HepG2 (cell line): Measurements from ENCODE around the gene LGALS3. TPM values are rescaled to one million over a fixed set of nuclear protein-coding genes. Genes with fewer than 3 reads are reported as not detected.

Experiments
- ATAC-seq: fragments of 200-7000 bp; cut with Tn5 transposase; 3 replicates; pipeline ENCODE4 v1.9.1; 2020; ENCODE audit warnings: mild to moderate bottlenecking, moderate library complexity
- BruUV-seq: library from RNA; stranded (reverse); fragments of 400-500 nt; replicated peaks from 2 replicates; lab custom pipeline; 2021; lab: Mats Ljungman, UMichigan
- CTCF ChIA-PET: fragments of 300-600 bp; formaldehyde crosslinking; extraction: SDS; loops from one replicate; lab custom pipeline; 2021; ENCODE audit warnings: low total read pairs, inconsistent platforms, low intra/inter-chr PET ratio; lab: Yijun Ruan, JAX
- POLR2A ChIA-PET: fragments of 350-600 bp; sonication (Branson Sonifier 250); formaldehyde crosslinking; loops from one replicate; lab custom pipeline; 2020; ENCODE audit warnings: antibody characterized with exemption, inconsistent platforms; lab: Yijun Ruan, JAX
- DNase-seq: peaks from one replicate; pipeline ENCODE4 v3.0.0-alpha.2; 2015; ENCODE audit warnings: low spot score
- FAIRE-seq: peaks from 3 replicates; lab custom pipeline; 2011; peaks lifted over from hg19 to GRCh38; lab: Jason Lieb, UNC
- H2AFZ ChIP-seq: one replicate; pipeline ENCODE4 v1.6.1; 2011; ENCODE audit warnings: low read length, inconsistent platforms
- H3K27ac ChIP-seq: fragments of 300-600 bp; 3 replicates; pipeline ENCODE4 v1.8.0; 2011; ENCODE audit warnings: mixed run types, mild to moderate bottlenecking, mixed read lengths, low read length, inconsistent platforms; ENCODE audit not compliant: insufficient read depth; ENCODE audit errors: extremely low read length
- H3K27me3 ChIP-seq, 2 experiments: fragments of 200-600 bp in 1 of 2; 2 replicates in 1 of 2; 3 replicates in 1 of 2; pipeline versions ENCODE4 v1.6.0 to v1.8.0; 2011; ENCODE audit warnings: low read length in 2 of 2, mild to moderate bottlenecking in 2 of 2, moderate library complexity in 2 of 2, inconsistent platforms in 1 of 2; ENCODE audit not compliant: insufficient read depth in 2 of 2, control insufficient read depth in 1 of 2
- H3K36me3 ChIP-seq, 2 experiments: fragments of 200-600 bp in 1 of 2; replicated peaks in 1 of 2; 2 replicates in 1 of 2; 3 replicates in 1 of 2; pipeline versions ENCODE4 v1.5.1 to v1.8.0; 2011; ENCODE audit warnings: low read length in 2 of 2, inconsistent platforms in 1 of 2; ENCODE audit not compliant: insufficient read depth in 2 of 2, control insufficient read depth in 1 of 2
- H3K4me1 ChIP-seq: 2 replicates; pipeline ENCODE4 v1.5.1; 2012; ENCODE audit warnings: low read length, inconsistent platforms; ENCODE audit not compliant: insufficient read depth
- H3K4me2 ChIP-seq: 2 replicates; pipeline ENCODE4 v1.6.0; 2011; ENCODE audit warnings: low read depth, low read length, inconsistent platforms
- H3K4me3 ChIP-seq, 3 experiments: fragments of 200-600 bp in 1 of 3; sonication (generic), shearing (Covaris generic) in 1 of 3; replicated peaks in 1 of 3; 2 replicates each; pipeline ENCODE4 v1.5.1; 2011 to 2016; ENCODE audit warnings: low read length in 3 of 3, inconsistent platforms in 2 of 3, low read depth in 2 of 3, mild to moderate bottlenecking in 2 of 3, control low read depth in 1 of 3, mixed read lengths in 1 of 3; ENCODE audit not compliant: insufficient read depth in 1 of 3
- H3K79me2 ChIP-seq: one replicate; pipeline ENCODE4 v1.6.1; 2011; ENCODE audit warnings: low read length, inconsistent platforms; ENCODE audit not compliant: insufficient read depth
- H3K9ac ChIP-seq: 2 replicates; pipeline ENCODE4 v1.6.0; 2011; ENCODE audit warnings: mild to moderate bottlenecking, low read depth, low read length, inconsistent platforms; ENCODE audit not compliant: insufficient read depth
- H3K9me3 ChIP-seq: 2 replicates; pipeline ENCODE4 v1.5.1; 2012; ENCODE audit warnings: mild to moderate bottlenecking, low read length
- H4K20me1 ChIP-seq: 2 replicates; pipeline ENCODE4 v1.6.0; 2011; ENCODE audit warnings: inconsistent platforms, mild to moderate bottlenecking, low read length, moderate library complexity; ENCODE audit not compliant: insufficient read depth
- ELF4 ChIP-seq: sonication (generic); formaldehyde crosslinking; IDR thresholded peaks from 2 replicates; pipeline ENCODE4 v1.5.0; 2020; ENCODE audit warnings: missing genetic modification reagents, mild to moderate bottlenecking, moderate library complexity, borderline replicate concordance
- NFYB ChIP-seq: sonication (generic); formaldehyde crosslinking; IDR thresholded peaks from 2 replicates; pipeline ENCODE4 v1.4.0; 2020; ENCODE audit warnings: missing genetic modification reagents
- SRF ChIP-seq: IDR thresholded peaks from 2 replicates; pipeline ENCODE4 v1.6.1; 2011; ENCODE audit warnings: mild to moderate bottlenecking, low read depth, low read length, moderate library complexity
- ZNF280B ChIP-seq: sonication (generic); formaldehyde crosslinking; IDR thresholded peaks from 2 replicates; pipeline ENCODE4 v1.5.0; 2020; ENCODE audit warnings: missing genetic modification reagents, mild to moderate bottlenecking, borderline replicate concordance
- ZNF652 ChIP-seq: IDR thresholded peaks from 2 replicates; pipeline ENCODE4 v1.6.1; 2016; ENCODE audit warnings: low read depth, borderline replicate concordance
- WGBS: methylation state at CpG from one replicate; pipeline ENCODE4 v1.1.6; 2017; ENCODE audit warnings: low lambda C conversion rate; 5-methylcytosine and 5-hydroxymethylcytosine counted together
- in situ Hi-C: cut with HindIII; loops from 2 replicates; pipeline ENCODE4 v1.10.0; 2017; ENCODE audit warnings: low pct_unique_long_range_greater_than_20kb; ENCODE audit not compliant: extremely low pct_ligation_motif_present
- intact Hi-C: fragments of 100-400 bp; cut with micrococcal nuclease; formaldehyde crosslinking; loops from one replicate; pipeline ENCODE4 v1.10.0; 2022; ENCODE audit not compliant: unreplicated experiment
- polyA plus RNA-seq, 8 experiments: library from polyadenylated mRNA; depleted of rRNA in 3 of 8; stranded (reverse) in 7 of 8; unstranded in 1 of 8; fragments of >200 nt; fragmentation: Illumina TruSeq in 4 of 8; extraction: Trizol in 4 of 8; gene quantifications; 2 replicates each; pipeline versions ENCODE4 v1.2.1 to v1.2.3, GENCODE V29; 2011 to 2016; ENCODE audit warnings: low read depth in 4 of 8, missing spikeins in 1 of 8, mixed read lengths in 1 of 8; ENCODE audit not compliant: insufficient read depth in 1 of 8
- total RNA-seq, 5 experiments: library from RNA; depleted of rRNA; stranded (reverse); fragments of >200 nt; fragmentation: Illumina TruSeq; extraction: Trizol; gene quantifications; 2 replicates each; pipeline ENCODE4 v1.2.3, GENCODE V29; 2016; ENCODE audit warnings: low read depth in 1 of 5

Gene LGALS3
- total and polyA plus RNA-seq, 2 of the 13 experiments (the other 11 are each of a cell fraction or from before 2014, with no cell fraction given), result 5.0 to 97.4 TPM

- WGBS, result 70% methylated on average over 4 of the region's 4 CpGs
- CTCF ChIA-PET, result no interaction called here
- H2AFZ ChIP-seq, result no peak overlapping the region
- no peak overlapping the region for H3K27ac ChIP-seq
- H3K4me3 ChIP-seq, result no peak overlapping the region
- H3K9ac ChIP-seq, result no peak overlapping the region
- no peaks in the 10 kb centered on the region for H3K9me3 ChIP-seq
- intact Hi-C loops (no loop called here), in situ Hi-C loops (no loop called here)
- BruUV-seq, result no TSS peak
- POLR2A ChIA-PET, result no interaction called here
- no peaks in the 10 kb centered on the region for H3K27me3 ChIP-seq
- H3K4me1 ChIP-seq, result 0 out of 2 replicates have a peak, but pooled peaks cover 4% of the 10 kb centered on the region
- H4K20me1 ChIP-seq, result no peaks in the 10 kb centered on the region
- no peak for ATAC-seq
- no peak for TF ChIP-seq ELF4
- TF ChIP-seq ZNF652 (CRISPR knock-in tag), result peak; percentile 52; the same call in 1 of the 2 replicates
- TF ChIP-seq, all 625 proteins: peak for 1
- no peak for DNase-seq
- Histone ChIP-seq H3K36me3 (no peaks in the 10 kb centered on the region), H3K79me2 (no peaks in the 10 kb centered on the region), H3K4me2 (no peak overlapping the region)
- FAIRE-seq, result no peak
Observed at GRCh38 chr14:55085060-55085660, 43.9 kb upstream of the LGALS3 start.

- ChIA-PET POLR2A (interaction anchor here (0.7 kb wide), 1 partner anchor 10 kb away, joined by 3 read pairs; no protein-coding TSS in a partner anchor), CTCF (no interaction called here)
- BruUV-seq, result no TSS peak
- in situ Hi-C loops, result no loop called here
- DNase-seq (no peak), ATAC-seq (no peak), FAIRE-seq (no peak)
- Histone ChIP-seq H3K79me2 (no peaks in the 10 kb centered on the region), H3K4me3 (no peak overlapping the region), H3K36me3 (no peaks in the 10 kb centered on the region), H3K27me3 (no peaks in the 10 kb centered on the region), H3K9me3 (no peaks in the 10 kb centered on the region), H3K4me1 (0 out of 2 replicates have a peak, but pooled peaks cover 4% of the 10 kb centered on the region), H3K4me2 (no peak overlapping the region), H3K27ac (no peak overlapping the region), H2AFZ (no peak overlapping the region), H4K20me1 (no peaks in the 10 kb centered on the region), H3K9ac (no peak overlapping the region)
- TF ChIP-seq SRF (peak; percentile 71; the same call in 1 of the 2 replicates), NFYB (peak; percentile 54), ZNF280B (CRISPR knock-in tag) (no peak)
- intact Hi-C loops, result no loop called here
- 86% methylated on average over 9 of the region's 9 CpGs for WGBS
Observed at GRCh38 chr14:55086938-55087337, 42.1 kb upstream of the LGALS3 start.
